K562 (cell line): ENCODE data around the gene OR52E5.

Experiments used
- CTCF ChIP-seq, 3 experiments: IDR thresholded peaks in 2 of 3; conservative IDR thresholded peaks in 1 of 3; 2 replicates each; pipeline ENCODE4 v1.5.1; 2011 to 2012; ENCODE audit warnings: low read length in 3 of 3, mild to moderate bottlenecking in 3 of 3, control low read depth in 2 of 3, improper control_type of control experiment in 1 of 3, inconsistent platforms in 1 of 3, low read depth in 1 of 3, mixed read lengths in 1 of 3, moderate library complexity in 1 of 3; ENCODE audit not compliant: insufficient read depth in 2 of 3
- KAT7 ChIP-seq: sonication (generic); formaldehyde crosslinking; IDR thresholded peaks from 2 replicates; pipeline ENCODE4 v1.8.0; 2022; ENCODE audit warnings: missing genetic modification reagents, mild to moderate bottlenecking, borderline replicate concordance
- KDM5B ChIP-seq: fragments of 200-600 bp; sonication (generic); IDR thresholded peaks from 2 replicates; pipeline ENCODE4 v1.6.1; 2012; ENCODE audit warnings: low read depth, mild to moderate bottlenecking, moderate library complexity, low read length, control low read depth, inconsistent platforms; ENCODE audit not compliant: insufficient replicate concordance
- MAX ChIP-seq: sonication (generic); formaldehyde crosslinking; IDR thresholded peaks from 2 replicates; pipeline ENCODE4 v1.9.0; 2022; ENCODE audit warnings: mild to moderate bottlenecking, missing genetic modification reagents
- NBN ChIP-seq: fragments of 450-650 bp; IDR thresholded peaks from 2 replicates; pipeline ENCODE4 v1.6.1; 2016; ENCODE audit warnings: low read depth, mild to moderate bottlenecking
- POLR2A ChIP-seq: fragments of 450-650 bp; conservative IDR thresholded peaks from 2 replicates; pipeline ENCODE4 v1.6.1; 2016
- ZBTB34 ChIP-seq: fragments of 250-450 bp; sonication (Bioruptor Pico); IDR thresholded peaks from 2 replicates; pipeline ENCODE4 v1.8.0; 2021; ENCODE audit warnings: mild to moderate bottlenecking, moderate library complexity

- TF ChIP-seq KAT7 (CRISPR knock-in tag) (no peak), POLR2A (no peak), NBN (no peak), ZBTB34 (CRISPR knock-in tag) (no peak), KDM5B (no peak), CTCF (IDR thresholded peaks at IDR 0.05 in 2 of 3, conservative IDR thresholded peaks at IDR 0.05 in 1 of 3; ENCODE audit: insufficient read depth in 2 of 3, low read depth in 1 of 3, low read length in 3 of 3) (no peak), MAX (CRISPR knock-in tag) (no peak)
Observed at GRCh38 chr11:5910540-5910939, 17.5 kb downstream of the OR52E5 start.
